Stimulated activated naive CD4-positive, alpha-beta T cell (primary cell): Measurements from ENCODE around the gene CTAGE15.
"Not testable (repeated sequence)": the region's sequence is repeated elsewhere in the genome, so short reads cannot be mapped to it uniquely, and the experiment has no call there.

Source experiments
- DNase-seq, 6 experiments: peaks; one replicate each; lab custom pipeline; 2025; lab: John Stamatoyannopoulos, UW

Gene CTAGE15

GRCh38 chr7:143571501-143571900, at the start of gene CTAGE15:
Gene CTAGE15, plus strand, starts transcription at chr7:143571801. Its CDS starts 17 bp downstream, at chr7:143571818.
- not testable (repeated sequence) for DNase-seq

GRCh38 chr7:143522309-143522916, 49.2 kb upstream of the CTAGE15 start:
- not testable (repeated sequence) for DNase-seq

- DNase-seq: not testable (repeated sequence)
Observed at GRCh38 chr7:143531169-143531926, 40.3 kb upstream of the CTAGE15 start.

GRCh38 chr7:143531932-143532331, 39.7 kb upstream of the CTAGE15 start:
- DNase-seq: not testable (repeated sequence)

GRCh38 chr7:143533213-143533839, 38.3 kb upstream of the CTAGE15 start:
- not testable (repeated sequence) for DNase-seq

- DNase-seq: not testable (repeated sequence)
Observed at GRCh38 chr7:143536443-143536842, 35.2 kb upstream of the CTAGE15 start.

- DNase-seq: not testable (repeated sequence)
Observed at GRCh38 chr7:143543288-143544038, 28.1 kb upstream of the CTAGE15 start.

- DNase-seq: not testable (repeated sequence)
Observed at GRCh38 chr7:143555968-143556367, 15.6 kb upstream of the CTAGE15 start.

- not testable (repeated sequence) for DNase-seq
Observed at GRCh38 chr7:143563306-143563705, 8.3 kb upstream of the CTAGE15 start.

GRCh38 chr7:143566001-143566400, 5.6 kb upstream of the CTAGE15 start:
- not testable (repeated sequence) for DNase-seq

- DNase-seq: not testable (repeated sequence)
Observed at GRCh38 chr7:143588183-143588582, 16.6 kb downstream of the CTAGE15 start.

GRCh38 chr7:143589897-143590296, 18.3 kb downstream of the CTAGE15 start:
- not testable (repeated sequence) for DNase-seq

- not testable (repeated sequence) for DNase-seq
Observed at GRCh38 chr7:143598086-143598485, 26.5 kb downstream of the CTAGE15 start.

GRCh38 chr7:143603549-143603948, 31.9 kb downstream of the CTAGE15 start:
- DNase-seq: not testable (repeated sequence)

- not testable (repeated sequence) for DNase-seq
Observed at GRCh38 chr7:143606088-143606487, 34.5 kb downstream of the CTAGE15 start.

GRCh38 chr7:143615545-143615944, 43.9 kb downstream of the CTAGE15 start:
- not testable (repeated sequence) for DNase-seq

GRCh38 chr7:143617204-143617603, 45.6 kb downstream of the CTAGE15 start:
- not testable (repeated sequence) for DNase-seq

GRCh38 chr7:143620058-143620457, 48.5 kb downstream of the CTAGE15 start:
- not testable (repeated sequence) for DNase-seq

- DNase-seq: not testable (repeated sequence)
Observed at GRCh38 chr7:143620646-143621045, 49.0 kb downstream of the CTAGE15 start, which contains the start of gene TCAF2. Gene TCAF2, plus strand, starts transcription at chr7:143620974.

GRCh38 chr7:143621175-143621574, 49.6 kb downstream of the CTAGE15 start:
- DNase-seq: not testable (repeated sequence)

GRCh38 chr7:143622130-143622529, 50.5 kb downstream of the CTAGE15 start:
- DNase-seq: not testable (repeated sequence)
